ENCODE data around the gene JARID2.
"Not testable (repeated sequence)": the region's sequence is repeated elsewhere in the genome, so short reads cannot be mapped to it uniquely, and the experiment has no call there.

JARID2 gene

DNA sequence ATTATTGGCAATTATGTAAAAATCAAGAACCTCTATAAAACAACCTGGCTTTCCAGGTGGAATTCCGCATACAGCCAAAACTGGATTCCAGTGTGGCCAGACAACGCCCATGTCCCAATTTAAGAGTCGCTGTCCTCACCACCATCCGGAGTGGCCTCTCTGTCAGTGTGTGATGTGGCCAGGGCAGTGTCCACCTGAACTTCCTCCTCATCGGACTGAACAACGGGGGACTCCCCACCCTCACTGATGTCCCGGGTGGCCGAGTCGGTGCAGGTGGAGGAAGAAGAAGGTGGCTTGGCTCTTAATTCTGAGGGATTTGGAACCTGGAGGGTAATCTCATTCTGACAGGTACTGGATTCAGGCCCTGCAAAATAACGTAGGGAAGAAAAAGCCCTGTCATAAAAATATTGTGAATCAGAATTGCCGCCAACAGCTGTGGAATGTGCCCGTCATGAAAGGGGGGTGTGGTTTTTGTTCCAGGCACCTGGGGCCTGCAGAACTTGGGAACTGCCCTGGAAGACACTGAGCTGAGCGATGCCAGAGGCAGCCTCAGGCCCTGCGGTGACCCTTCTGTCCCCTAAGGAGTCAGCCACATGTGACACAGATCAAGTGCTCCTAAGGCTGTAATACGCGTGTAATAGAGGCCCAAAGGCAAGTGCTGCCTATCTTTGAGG lies 277.1 kb downstream of the JARID2 start:
- no peak for DNase-seq (ENCODE audit: low spot score)

GRCh38 chr6:15523679-15524630 lies 278.1 kb downstream of the JARID2 start:
- no peak for DNase-seq (ENCODE audit: low spot score)

- DNase-seq (ENCODE audit: low spot score), result no peak
Measured at GRCh38 chr6:15524861-15525401, 279.1 kb downstream of the JARID2 start.

GRCh38 chr6:15526212-15526701 lies 280.4 kb downstream of the JARID2 start:
- DNase-seq (ENCODE audit: low spot score), result no peak

DNA sequence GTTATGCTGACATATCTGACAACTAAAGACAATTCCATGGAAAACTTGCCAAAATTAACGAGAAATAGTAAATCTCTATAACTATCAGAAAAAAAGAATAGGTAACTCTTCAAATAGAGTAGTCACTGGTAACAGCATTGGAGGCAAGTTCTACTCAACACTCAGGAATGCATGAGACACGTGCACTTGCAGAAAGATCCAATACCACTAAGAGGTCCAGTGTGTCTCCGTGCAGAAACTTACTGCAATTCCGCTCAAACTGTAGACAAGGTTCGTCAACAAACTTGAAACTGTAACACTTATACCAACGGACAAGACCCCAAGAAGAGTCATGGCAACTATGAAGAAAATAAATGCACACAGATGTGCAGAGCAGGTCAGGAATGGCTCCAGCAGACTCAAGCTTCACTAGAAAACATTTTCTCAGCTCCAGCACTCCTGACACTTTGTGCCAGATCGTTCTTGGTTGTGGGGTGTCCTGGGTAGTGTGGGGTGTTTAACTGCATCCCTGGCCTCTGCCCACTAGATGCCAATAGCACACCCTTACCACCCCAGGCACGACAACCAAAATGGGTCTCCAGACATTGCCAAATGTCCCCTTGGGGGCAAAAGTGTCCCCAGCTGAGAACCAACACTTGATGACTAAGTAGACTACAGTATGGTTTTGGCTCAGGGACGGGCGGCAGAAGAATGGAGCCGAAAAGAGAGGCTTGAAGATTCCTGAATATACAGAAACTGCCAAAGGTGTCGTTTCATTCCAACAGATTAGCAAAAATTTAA lies 282.2 kb downstream of the JARID2 start:
- no peak for DNase-seq (ENCODE audit: low spot score)

- no peak for DNase-seq (ENCODE audit: low spot score)
Measured at GRCh38 chr6:15528870-15529269, 283.0 kb downstream of the JARID2 start.

- no peak for DNase-seq (ENCODE audit: low spot score)
Measured at GRCh38 chr6:15530411-15530810, 284.5 kb downstream of the JARID2 start.

GRCh38 chr6:15531973-15532372 lies 286.1 kb downstream of the JARID2 start:
- no peak for DNase-seq (ENCODE audit: low spot score)

DNA sequence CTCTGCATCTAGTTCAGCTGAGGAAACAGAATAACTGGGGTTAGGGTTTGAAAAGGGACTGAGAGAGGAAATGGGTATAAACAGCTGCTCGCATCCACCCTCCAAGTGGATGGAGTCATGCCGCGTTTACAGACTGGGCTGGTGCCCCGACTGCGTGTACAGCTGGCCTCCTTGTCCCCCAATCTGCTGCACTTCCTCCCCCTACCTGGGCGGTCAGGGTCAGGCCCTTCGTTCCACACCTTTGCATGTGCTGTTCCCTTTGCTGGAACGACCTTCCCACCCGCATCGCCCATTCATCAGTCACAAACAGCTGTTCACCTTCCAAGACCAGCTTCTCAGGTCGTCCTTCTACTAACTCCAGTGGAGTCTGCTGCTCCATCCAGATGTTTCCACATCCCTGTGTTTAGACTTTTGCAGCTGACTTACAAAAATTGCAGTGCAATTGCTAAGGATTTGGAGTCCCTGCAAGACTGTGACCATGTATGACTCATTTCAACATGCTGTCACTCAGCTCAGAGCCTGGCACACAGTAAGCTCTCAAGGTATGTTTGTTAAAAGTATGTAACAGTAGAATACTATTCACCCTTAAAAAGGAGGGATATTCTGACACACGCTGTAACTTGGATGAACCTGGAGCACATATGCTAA lies 287.6 kb downstream of the JARID2 start:
- no peak for DNase-seq (ENCODE audit: low spot score)

DNA sequence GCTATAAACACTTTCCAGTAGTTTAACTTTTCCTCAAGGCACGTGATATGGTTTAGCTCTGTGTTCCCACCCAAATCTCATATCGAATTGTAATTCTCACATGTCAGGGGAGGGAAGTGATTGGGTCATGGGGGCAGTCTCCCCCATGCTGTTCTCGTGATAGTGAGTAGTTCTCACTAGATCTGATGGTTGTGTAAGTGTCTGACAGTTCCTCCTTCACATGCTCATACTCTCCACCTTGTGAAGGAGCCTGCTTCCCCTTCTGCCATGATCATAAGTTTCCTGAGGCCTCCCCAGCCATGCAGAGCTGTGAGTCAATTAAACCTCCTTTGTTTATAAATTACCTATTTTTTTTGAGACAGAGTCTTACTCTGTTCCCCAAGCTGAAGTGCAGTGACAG lies 289.1 kb downstream of the JARID2 start:
- no peak for DNase-seq (ENCODE audit: low spot score)

DNA sequence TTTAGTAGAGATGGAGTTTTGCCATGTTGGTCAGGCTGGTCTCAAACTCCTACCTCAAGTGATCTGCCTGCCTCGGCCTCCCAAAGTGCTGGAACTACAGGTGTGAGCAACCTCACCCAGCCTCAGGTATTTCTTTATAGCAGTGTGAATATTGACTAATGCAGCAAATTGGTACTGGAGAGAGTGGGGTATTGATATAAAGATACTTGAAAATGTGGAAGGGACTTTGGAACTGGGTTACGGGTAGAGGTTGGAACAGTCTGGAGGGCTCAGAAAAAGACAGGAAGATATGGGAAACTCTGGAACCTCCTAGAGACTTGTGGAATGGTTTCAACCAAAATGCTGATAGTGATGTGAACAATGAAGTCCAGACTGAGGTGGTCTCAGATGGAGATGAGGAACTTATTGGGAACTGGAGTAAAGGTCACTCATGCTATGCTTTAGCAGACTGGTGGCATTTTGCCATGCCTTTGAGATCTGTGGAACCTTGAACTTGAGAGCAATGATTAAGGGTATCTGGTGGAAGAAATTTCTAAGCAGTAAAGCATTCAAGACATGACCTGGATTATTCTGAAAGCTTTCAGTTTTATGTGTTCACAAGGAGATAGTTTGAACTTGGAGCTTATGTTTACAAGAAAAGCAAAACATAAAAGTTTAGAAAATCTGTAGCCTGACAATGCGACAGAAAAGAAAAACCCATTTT lies 289.8 kb downstream of the JARID2 start:
- DNase-seq (ENCODE audit: low spot score), result no peak

- no peak for DNase-seq (ENCODE audit: low spot score)
Measured at GRCh38 chr6:15536198-15536955, 290.5 kb downstream of the JARID2 start.

DNA sequence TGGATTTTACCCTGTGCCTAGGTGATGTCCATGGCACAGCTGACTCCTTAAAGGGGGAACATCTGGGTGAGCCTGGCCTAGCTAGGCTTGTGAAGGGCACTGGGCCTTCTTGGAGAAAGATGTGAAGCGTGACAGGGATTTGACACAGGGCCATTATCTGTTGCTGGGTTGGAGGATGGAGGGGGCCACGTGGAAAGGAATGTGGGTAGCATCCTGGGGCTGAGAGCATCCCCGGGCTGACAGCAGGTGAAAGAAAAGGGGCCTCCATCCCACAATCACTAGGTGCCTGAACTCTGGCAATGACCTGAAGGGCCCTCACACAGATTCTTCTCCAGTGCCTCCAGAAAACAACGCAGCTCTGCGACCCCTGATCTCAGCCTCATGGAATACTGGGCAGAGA lies 292.2 kb downstream of the JARID2 start:
- no peak for DNase-seq (ENCODE audit: low spot score)

DNA sequence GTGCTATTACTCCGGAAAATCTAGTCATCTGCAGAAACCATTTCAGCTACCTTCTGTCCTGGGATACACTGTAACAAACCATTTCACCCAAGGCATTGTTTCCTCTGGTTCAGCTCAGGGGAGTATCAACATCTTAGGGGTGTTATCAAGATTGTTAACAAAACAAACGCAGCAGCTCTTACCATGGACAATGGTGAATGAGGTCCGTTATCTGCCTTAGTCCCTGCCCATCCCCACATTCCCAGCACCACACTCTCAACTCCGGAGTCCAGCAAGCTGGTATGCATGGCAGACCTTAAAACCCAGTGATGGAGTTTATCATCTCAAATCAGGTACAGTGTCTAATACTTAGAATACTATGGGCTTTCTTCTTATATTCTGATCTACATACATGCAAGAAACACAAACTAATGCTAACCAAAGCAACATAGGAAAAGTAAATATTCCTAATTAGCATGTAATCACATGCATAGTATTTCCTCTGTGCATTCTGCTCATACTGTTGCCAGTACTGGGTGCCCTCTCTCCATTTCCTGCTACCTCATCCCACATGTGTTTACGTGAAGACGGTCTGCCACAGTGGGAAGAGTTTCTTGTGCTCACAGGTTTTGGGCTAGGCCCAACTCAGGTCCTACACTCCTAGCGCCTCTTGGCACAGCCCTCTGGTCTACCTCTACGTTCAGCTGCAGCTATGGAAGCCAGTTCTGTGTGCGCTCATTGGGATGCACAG lies 293.1 kb downstream of the JARID2 start:
- DNase-seq (ENCODE audit: low spot score), result no peak

DNA sequence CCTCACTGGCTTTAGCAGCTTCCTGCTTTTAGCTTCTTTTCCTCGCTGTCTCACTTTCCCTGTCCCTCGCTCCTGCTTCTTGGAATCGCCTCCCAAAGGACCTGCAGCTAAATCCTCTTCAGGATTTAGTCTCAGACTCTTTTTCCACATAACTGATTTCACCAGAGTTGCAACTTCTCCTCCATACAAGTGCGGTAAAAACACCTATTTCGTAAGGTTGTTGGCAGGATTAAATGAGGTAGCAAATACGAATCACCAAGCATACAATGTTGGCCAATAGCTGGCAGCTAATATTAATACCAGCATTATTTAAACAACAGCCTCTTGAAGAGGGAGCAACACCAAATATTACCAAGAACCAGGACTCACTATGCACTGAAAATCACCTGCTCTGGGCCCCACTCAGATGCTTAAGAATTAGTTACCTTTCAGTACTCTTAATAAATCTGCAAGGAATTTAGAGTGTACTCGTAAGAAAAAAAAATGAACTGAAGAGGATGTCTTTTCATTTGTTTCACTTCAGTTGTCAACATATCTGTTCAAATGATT lies 293.9 kb downstream of the JARID2 start:
- no peak for DNase-seq (ENCODE audit: low spot score)

GRCh38 chr6:15543332-15543917 lies 297.6 kb downstream of the JARID2 start:
- not testable (repeated sequence) for DNase-seq (ENCODE audit: low spot score)

- no peak for DNase-seq (ENCODE audit: low spot score)
Measured at GRCh38 chr6:15544321-15544900, 298.5 kb downstream of the JARID2 start.

DNA sequence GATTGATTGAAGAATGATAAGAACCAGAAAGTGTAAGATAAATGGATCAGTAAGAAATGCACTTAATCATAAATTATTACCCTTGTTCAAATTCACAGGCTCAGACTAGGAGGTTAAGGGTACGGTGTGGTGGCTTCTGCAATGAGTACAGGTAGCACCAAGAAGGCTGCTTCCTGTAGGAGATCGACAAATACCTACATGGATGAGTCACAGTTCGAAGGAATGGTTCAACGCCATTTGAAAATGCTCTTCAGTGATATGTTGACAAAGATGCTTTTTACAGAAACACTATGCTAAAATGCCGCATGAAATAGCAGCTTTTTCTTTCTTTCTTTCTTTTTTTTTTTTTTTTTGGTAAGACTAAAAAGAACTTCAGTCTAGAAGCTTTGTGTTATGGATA lies 300.7 kb downstream of the JARID2 start:
- DNase-seq (ENCODE audit: low spot score), result no peak

Data from putamen (tissue), 1 donor.